ENCODE measurements around the gene LGALSL. TPM values are rescaled to one million over a fixed set of nuclear protein-coding genes. Genes with fewer than 3 reads are reported as not detected.
A peak's percentile ranks its signal among the peaks of the same experiment; 100 is the strongest.

The LGALSL gene
- polyA plus RNA-seq, 3 donors from 2014 or later = 0.39 to 0.80 TPM; not detected in 1

GRCh38 chr2:64454386-64455332 is 697 bp downstream of the LGALSL start:
- peak; percentile 18 to 29 (median 29) for DNase-seq
- Mint-ChIP-seq H3K36me3 (peaks cover 0 to 3% (median 0%) of the 10 kb centered on the region in 3 donors), H3K9me3 (peaks cover 0 to 2% (median 0%) of the 10 kb centered on the region in 6 donors), H3K27me3 (ENCODE audit: low read depth in 3 of 3) (peaks cover 8 to 17% (median 9%) of the 10 kb centered on the region in 3 donors), H3K27ac (no peak overlapping the region), H3K4me1 (peaks cover 6 to 19% of the 10 kb centered on the region in 2 donors), H3K4me3 (peak overlapping the region; percentile 79 to 85 (median 82))

- Mint-ChIP-seq H3K4me1 (peaks cover 6 to 19% of the 10 kb centered on the region in 2 donors), H3K27me3 (ENCODE audit: low read depth in 3 of 3) (peaks cover 8 to 14% (median 9%) of the 10 kb centered on the region in 3 donors), H3K36me3 (peaks cover 0 to 3% (median 0%) of the 10 kb centered on the region in 3 donors), H3K9me3 (peaks cover 0 to 2% (median 0%) of the 10 kb centered on the region in 6 donors), H3K4me3 (peak overlapping the region; percentile 79 to 85 (median 82)), H3K27ac (no peak overlapping the region)
- DNase-seq = no peak
These were observed 1.6 kb downstream of the LGALSL start for GRCh38 chr2:64455545-64455944.

- Mint-ChIP-seq H3K4me3 (peak overlapping the region in 2 of 5 donors; percentile 25 to 83), H3K36me3 (peaks cover 0 to 3% (median 0%) of the 10 kb centered on the region in 3 donors), H3K9me3 (peaks cover 0 to 2% (median 0%) of the 10 kb centered on the region in 6 donors), H3K27me3 (ENCODE audit: low read depth in 3 of 3) (peaks cover 8 to 13% (median 9%) of the 10 kb centered on the region in 3 donors), H3K27ac (no peak overlapping the region), H3K4me1 (peaks cover 6 to 19% of the 10 kb centered on the region in 2 donors)
- no peak for DNase-seq
These were observed 2.3 kb downstream of the LGALSL start for GRCh38 chr2:64456293-64456692.

- Mint-ChIP-seq H3K27ac (no peak overlapping the region), H3K9me3 (peaks cover 0 to 2% (median 0%) of the 10 kb centered on the region in 6 donors), H3K36me3 (peaks cover 0 to 3% (median 0%) of the 10 kb centered on the region in 3 donors), H3K4me3 (no peak overlapping the region), H3K4me1 (peaks cover 6 to 19% of the 10 kb centered on the region in 2 donors), H3K27me3 (ENCODE audit: low read depth in 3 of 3) (peaks cover 8 to 13% (median 9%) of the 10 kb centered on the region in 3 donors)
- no peak for DNase-seq
These were observed 3.6 kb downstream of the LGALSL start for GRCh38 chr2:64457524-64457923.

GRCh38 chr2:64459575-64459974 is 5.6 kb downstream of the LGALSL start:
- H3K4me3 Mint-ChIP-seq = no peak overlapping the region
- peaks cover 4 to 10% of the 10 kb centered on the region in 2 donors for H3K4me1 Mint-ChIP-seq
- H3K27ac Mint-ChIP-seq = no peak overlapping the region
- peaks cover 0 to 3% (median 0%) of the 10 kb centered on the region in 3 donors for H3K36me3 Mint-ChIP-seq
- H3K9me3 Mint-ChIP-seq = peaks cover 0 to 2% (median 0%) of the 10 kb centered on the region in 6 donors
- peaks cover 5 to 11% (median 6%) of the 10 kb centered on the region in 3 donors for H3K27me3 Mint-ChIP-seq (ENCODE audit: low read depth in 3 of 3)
- DNase-seq = no peak

- Mint-ChIP-seq H3K4me1 (peaks cover under 1 to 4% of the 10 kb centered on the region in 2 donors), H3K4me3 (no peak overlapping the region), H3K27ac (no peak overlapping the region), H3K36me3 (no peaks in the 10 kb centered on the region), H3K9me3 (no peaks in the 10 kb centered on the region), H3K27me3 (ENCODE audit: low read depth in 3 of 3) (peaks cover 4 to 7% (median 5%) of the 10 kb centered on the region in 3 donors)
- no peak for DNase-seq
These were observed 6.4 kb downstream of the LGALSL start for GRCh38 chr2:64460330-64460729.

- Mint-ChIP-seq H3K9me3 (no peaks in the 10 kb centered on the region), H3K27me3 (ENCODE audit: low read depth in 3 of 3) (peaks cover 2 to 5% (median 3%) of the 10 kb centered on the region in 3 donors), H3K36me3 (no peaks in the 10 kb centered on the region), H3K4me3 (no peak overlapping the region), H3K4me1 (no peaks in the 10 kb centered on the region), H3K27ac (peak overlapping the region in 1 of 6 donors; percentile 55)
- DNase-seq = no peak
These were observed 7.5 kb downstream of the LGALSL start for GRCh38 chr2:64461271-64462058.

- H3K27ac Mint-ChIP-seq = no peak overlapping the region
- peaks cover 1 to 5% (median 2%) of the 10 kb centered on the region in 3 donors for H3K27me3 Mint-ChIP-seq (ENCODE audit: low read depth in 3 of 3)
- H3K4me3 Mint-ChIP-seq = no peak overlapping the region
- DNase-seq = no peak
- no peaks in the 10 kb centered on the region for H3K9me3 Mint-ChIP-seq
- H3K36me3 Mint-ChIP-seq = no peaks in the 10 kb centered on the region
- no peaks in the 10 kb centered on the region for H3K4me1 Mint-ChIP-seq
These were observed 8.2 kb downstream of the LGALSL start for GRCh38 chr2:64462171-64462570.

- Mint-ChIP-seq H3K27me3 (ENCODE audit: low read depth in 3 of 3) (peaks cover 0 to 3% (median under 1%) of the 10 kb centered on the region in 3 donors), H3K27ac (no peak overlapping the region), H3K4me1 (no peaks in the 10 kb centered on the region), H3K36me3 (no peaks in the 10 kb centered on the region), H3K4me3 (no peak overlapping the region), H3K9me3 (no peaks in the 10 kb centered on the region)
- no peak for DNase-seq
These were observed 9.2 kb downstream of the LGALSL start for GRCh38 chr2:64462940-64463700.

GRCh38 chr2:64463781-64464180 is 9.8 kb downstream of the LGALSL start:
- H3K27ac Mint-ChIP-seq = no peak overlapping the region
- H3K9me3 Mint-ChIP-seq = no peaks in the 10 kb centered on the region
- no peaks in the 10 kb centered on the region for H3K4me1 Mint-ChIP-seq
- H3K36me3 Mint-ChIP-seq = no peaks in the 10 kb centered on the region
- H3K4me3 Mint-ChIP-seq = no peak overlapping the region
- no peaks in the 10 kb centered on the region for H3K27me3 Mint-ChIP-seq (ENCODE audit: low read depth in 3 of 3)
- DNase-seq = no peak

- Mint-ChIP-seq H3K9me3 (no peaks in the 10 kb centered on the region), H3K4me3 (no peak overlapping the region), H3K4me1 (no peaks in the 10 kb centered on the region), H3K36me3 (no peaks in the 10 kb centered on the region), H3K27ac (no peak overlapping the region), H3K27me3 (ENCODE audit: low read depth in 3 of 3) (peaks cover 0 to 3% (median 0%) of the 10 kb centered on the region in 3 donors)
- no peak for DNase-seq
These were observed 12.6 kb downstream of the LGALSL start for GRCh38 chr2:64466478-64467085.

GRCh38 chr2:64467096-64467843 is 13.3 kb downstream of the LGALSL start:
- Mint-ChIP-seq H3K4me3 (no peak overlapping the region), H3K27ac (no peak overlapping the region), H3K27me3 (ENCODE audit: low read depth in 3 of 3) (peaks cover 0 to 3% (median 0%) of the 10 kb centered on the region in 3 donors), H3K4me1 (no peaks in the 10 kb centered on the region), H3K9me3 (peaks cover 0 to 1% (median 0%) of the 10 kb centered on the region in 6 donors), H3K36me3 (no peaks in the 10 kb centered on the region)
- DNase-seq = no peak
